ENCODE measurements around the gene MTHFD1. TPM values are rescaled to one million over a fixed set of nuclear protein-coding genes. Genes with fewer than 3 reads are reported as not detected.

MTHFD1 gene
- total and polyA plus RNA-seq, 7 donors = 12.0 to 45.6 (median 22.5) TPM

DNA sequence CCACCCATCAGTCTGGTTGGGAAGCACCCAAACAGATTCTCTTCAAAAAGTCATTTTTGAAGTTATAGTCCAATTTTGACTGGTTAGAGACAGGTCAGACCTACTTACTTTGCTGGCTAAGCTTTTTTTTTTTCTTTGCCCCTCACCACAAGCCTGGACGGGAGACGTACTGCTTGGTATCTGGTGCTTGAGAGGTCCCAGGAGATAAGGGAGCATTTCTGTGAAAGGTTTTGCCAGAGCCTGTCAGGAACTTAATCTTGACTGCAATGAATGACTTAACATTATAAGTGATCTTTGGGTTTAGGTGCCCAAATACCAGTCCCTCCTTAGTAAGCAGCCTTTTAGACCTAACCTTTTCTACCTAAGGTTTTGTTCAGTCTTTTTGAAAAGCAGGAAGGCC, 6.3 kb downstream of the MTHFD1 start:
- intact Hi-C loops (cut with DNase I) = no loop called here
- Histone ChIP-seq H3K27ac (no peak overlapping the region), H3K4me3 (no peak overlapping the region), H3K36me3 (peaks cover 0 to 9% (median 0%) of the 10 kb centered on the region in 4 donors), H3K9me3 (no peaks in the 10 kb centered on the region), H3K27me3 (no peaks in the 10 kb centered on the region), H3K4me1 (peaks cover 0 to 6% (median 4%) of the 10 kb centered on the region in 4 donors)
- TF ChIP-seq POLR2A (IDR thresholded peaks at IDR 0.05) (no peak), EP300 (IDR thresholded peaks at IDR 0.05) (no peak), POLR2AphosphoS5 (IDR thresholded peaks at IDR 0.05) (no peak)
- TF ChIP-seq, protein P1, sequence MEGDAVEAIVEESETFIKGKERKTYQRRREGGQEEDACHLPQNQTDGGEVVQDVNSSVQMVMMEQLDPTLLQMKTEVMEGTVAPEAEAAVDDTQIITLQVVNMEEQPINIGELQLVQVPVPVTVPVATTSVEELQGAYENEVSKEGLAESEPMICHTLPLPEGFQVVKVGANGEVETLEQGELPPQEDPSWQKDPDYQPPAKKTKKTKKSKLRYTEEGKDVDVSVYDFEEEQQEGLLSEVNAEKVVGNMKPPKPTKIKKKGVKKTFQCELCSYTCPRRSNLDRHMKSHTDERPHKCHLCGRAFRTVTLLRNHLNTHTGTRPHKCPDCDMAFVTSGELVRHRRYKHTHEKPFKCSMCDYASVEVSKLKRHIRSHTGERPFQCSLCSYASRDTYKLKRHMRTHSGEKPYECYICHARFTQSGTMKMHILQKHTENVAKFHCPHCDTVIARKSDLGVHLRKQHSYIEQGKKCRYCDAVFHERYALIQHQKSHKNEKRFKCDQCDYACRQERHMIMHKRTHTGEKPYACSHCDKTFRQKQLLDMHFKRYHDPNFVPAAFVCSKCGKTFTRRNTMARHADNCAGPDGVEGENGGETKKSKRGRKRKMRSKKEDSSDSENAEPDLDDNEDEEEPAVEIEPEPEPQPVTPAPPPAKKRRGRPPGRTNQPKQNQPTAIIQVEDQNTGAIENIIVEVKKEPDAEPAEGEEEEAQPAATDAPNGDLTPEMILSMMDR (IDR thresholded peaks at IDR 0.05) = no peak
- 92 to 96% methylated on average over 2 of the region's 2 CpGs for WGBS, 2 donors
- no peak for DNase-seq

DNA sequence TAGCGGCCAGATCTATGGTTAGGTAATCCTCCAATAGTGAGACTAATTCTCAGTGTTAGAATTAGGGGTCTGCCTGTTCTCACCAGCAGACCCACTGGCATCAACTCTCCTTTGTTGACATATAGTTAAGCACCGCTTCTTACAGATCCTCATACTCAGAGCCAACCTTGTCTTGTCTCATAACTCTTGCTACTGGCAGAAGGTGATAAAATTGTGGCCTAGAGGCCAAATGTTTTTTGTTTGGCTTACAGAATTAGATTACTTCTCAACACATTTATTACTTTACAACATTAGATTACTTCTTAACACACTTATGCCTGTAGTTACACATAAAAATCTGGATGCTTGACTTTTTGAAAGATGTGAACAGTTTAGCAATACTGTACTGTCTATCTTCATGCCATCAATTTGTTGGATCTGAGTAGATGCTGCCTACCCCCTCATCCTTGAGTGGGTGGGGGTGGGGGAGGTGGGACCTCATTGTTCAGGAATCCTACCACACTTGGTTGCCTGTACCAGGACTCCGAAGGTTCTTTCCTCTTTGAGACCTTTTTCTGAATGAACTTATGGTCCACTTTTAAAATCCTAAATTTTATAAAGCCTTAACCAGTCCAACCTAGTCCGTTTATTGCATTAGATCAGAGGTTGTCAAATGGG, 7.0 kb downstream of the MTHFD1 start:
- TF ChIP-seq POLR2A (IDR thresholded peaks at IDR 0.05) (no peak), POLR2AphosphoS5 (IDR thresholded peaks at IDR 0.05) (no peak), EP300 (IDR thresholded peaks at IDR 0.05) (no peak)
- TF ChIP-seq, protein P1 (IDR thresholded peaks at IDR 0.05) = no peak

DNA sequence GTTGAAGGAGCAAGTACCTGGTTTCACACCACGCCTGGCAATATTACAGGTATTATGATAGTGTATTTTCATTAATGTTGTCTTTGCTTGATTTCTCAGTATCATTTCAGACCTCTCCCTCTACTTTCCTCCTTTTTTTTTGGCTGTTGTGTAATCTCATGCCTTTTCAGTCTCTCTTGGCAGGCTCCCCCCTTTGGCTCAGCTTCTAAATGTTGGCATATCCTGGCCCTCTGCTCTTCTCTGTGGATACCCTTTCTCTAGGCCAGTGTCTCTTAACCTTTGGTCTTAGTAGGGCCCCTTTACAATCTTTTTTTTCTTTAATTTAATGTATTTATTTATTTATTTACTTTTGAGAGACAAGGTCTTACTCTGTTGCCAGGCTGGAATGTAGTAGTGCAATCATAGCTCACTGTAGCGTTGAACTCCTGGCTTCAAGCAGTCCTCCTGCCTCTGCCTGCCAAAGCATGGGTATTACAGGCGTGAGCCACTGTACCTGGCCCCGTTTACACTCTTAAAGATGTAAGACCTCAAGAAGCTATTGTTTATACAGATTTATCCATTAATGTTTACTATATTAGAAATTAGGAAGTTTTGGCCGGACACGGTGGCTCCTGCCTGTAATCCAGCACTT, 12.8 kb downstream of the MTHFD1 start:
- H3K9me3 ChIP-seq = no peaks in the 10 kb centered on the region
- H3K36me3 ChIP-seq = peaks cover 0 to 23% (median 0%) of the 10 kb centered on the region in 4 donors
- H3K4me1 ChIP-seq = no peaks in the 10 kb centered on the region
- no peaks in the 10 kb centered on the region for H3K27me3 ChIP-seq
- 81 to 87% methylated on average over 6 of the region's 6 CpGs for WGBS, 2 donors
- DNase-seq = no peak
- TF ChIP-seq POLR2AphosphoS5 (IDR thresholded peaks at IDR 0.05) = no peak
- no peak for TF ChIP-seq EP300 (IDR thresholded peaks at IDR 0.05)
- TF ChIP-seq, protein P1 (IDR thresholded peaks at IDR 0.05) = no peak
- no peak for TF ChIP-seq POLR2A (IDR thresholded peaks at IDR 0.05)
- intact Hi-C loops (cut with DNase I) = no loop called here
- H3K4me3 ChIP-seq = no peak overlapping the region
- H3K27ac ChIP-seq = no peak overlapping the region

More for the DNA sequence above, 7.0 kb downstream of the MTHFD1 start:
- no peaks in the 10 kb centered on the region for H3K9me3 ChIP-seq
- intact Hi-C loops (cut with DNase I) = no loop called here
- H3K27ac ChIP-seq = no peak overlapping the region
- no peaks in the 10 kb centered on the region for H3K4me1 ChIP-seq
- DNase-seq = no peak
- 41 to 83% methylated on average over 4 of the region's 4 CpGs for WGBS, 2 donors
- no peaks in the 10 kb centered on the region for H3K27me3 ChIP-seq
- no peak overlapping the region for H3K4me3 ChIP-seq
- H3K36me3 ChIP-seq = peaks cover 0 to 9% (median 0%) of the 10 kb centered on the region in 4 donors

DNA sequence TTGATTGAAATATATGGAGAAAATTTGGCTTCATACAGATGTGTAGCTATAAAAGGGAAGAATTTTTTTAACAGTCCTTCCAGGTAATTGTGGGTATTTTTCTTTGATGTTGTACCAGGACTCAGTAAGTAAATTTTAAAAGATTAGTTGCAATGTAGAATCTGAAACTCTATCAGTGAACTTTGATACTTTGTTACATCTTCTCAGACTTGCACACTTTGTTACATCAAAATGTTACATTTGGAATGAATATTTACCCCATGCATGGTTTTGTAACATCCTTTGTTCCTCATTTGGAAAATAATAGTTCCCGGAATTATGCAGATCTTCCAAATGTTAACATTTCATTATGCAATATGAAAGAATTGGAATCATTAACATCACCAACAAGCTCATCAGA, 13.8 kb downstream of the MTHFD1 start:
- Histone ChIP-seq H3K4me3 (no peak overlapping the region), H3K4me1 (no peaks in the 10 kb centered on the region), H3K36me3 (peaks cover 0 to 23% (median 0%) of the 10 kb centered on the region in 4 donors), H3K27me3 (no peaks in the 10 kb centered on the region), H3K9me3 (no peaks in the 10 kb centered on the region), H3K27ac (no peak overlapping the region)
- WGBS, 2 donors = 86 to 90% methylated on average over 1 of the region's 1 CpG
- TF ChIP-seq EP300 (IDR thresholded peaks at IDR 0.05) (no peak), POLR2AphosphoS5 (IDR thresholded peaks at IDR 0.05) (no peak), POLR2A (IDR thresholded peaks at IDR 0.05) (no peak)
- TF ChIP-seq, protein P1 (IDR thresholded peaks at IDR 0.05) = no peak
- intact Hi-C loops (cut with DNase I) = no loop called here
- DNase-seq = no peak

Measured in sigmoid colon (tissue), 7 donors.